DMS 273 (cell line): ENCODE measurements around the gene UGT1A9.
"Not testable (repeated sequence)": the region's sequence is repeated elsewhere in the genome, so short reads cannot be mapped to it uniquely, and the experiment has no call there.

Experiments
- DNase-seq: peaks from one replicate; lab custom pipeline; 2025; ENCODE audit not compliant: unreplicated experiment; lab: John Stamatoyannopoulos, UW

Gene UGT1A9

DNA sequence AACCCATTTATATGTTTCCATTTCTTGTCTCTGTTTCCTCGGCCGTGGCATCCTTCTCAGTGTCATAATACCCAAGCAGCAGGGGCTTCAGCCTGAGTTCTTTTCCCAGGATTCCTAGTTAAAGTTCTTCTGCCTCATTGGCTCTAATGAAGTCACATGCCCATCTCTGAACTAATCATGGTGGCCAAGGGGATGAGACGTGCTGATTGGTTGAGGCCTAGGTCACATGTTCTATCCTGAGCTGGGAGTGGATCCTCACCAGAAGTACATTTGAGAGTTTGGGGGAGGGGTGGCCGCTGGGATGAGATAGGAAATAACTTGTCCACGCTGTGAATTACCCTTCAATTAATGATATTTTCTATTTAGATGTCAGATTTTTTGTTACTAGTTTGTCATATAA lies 37.2 kb downstream of the UGT1A9 start:
- DNase-seq: no peak

DNA sequence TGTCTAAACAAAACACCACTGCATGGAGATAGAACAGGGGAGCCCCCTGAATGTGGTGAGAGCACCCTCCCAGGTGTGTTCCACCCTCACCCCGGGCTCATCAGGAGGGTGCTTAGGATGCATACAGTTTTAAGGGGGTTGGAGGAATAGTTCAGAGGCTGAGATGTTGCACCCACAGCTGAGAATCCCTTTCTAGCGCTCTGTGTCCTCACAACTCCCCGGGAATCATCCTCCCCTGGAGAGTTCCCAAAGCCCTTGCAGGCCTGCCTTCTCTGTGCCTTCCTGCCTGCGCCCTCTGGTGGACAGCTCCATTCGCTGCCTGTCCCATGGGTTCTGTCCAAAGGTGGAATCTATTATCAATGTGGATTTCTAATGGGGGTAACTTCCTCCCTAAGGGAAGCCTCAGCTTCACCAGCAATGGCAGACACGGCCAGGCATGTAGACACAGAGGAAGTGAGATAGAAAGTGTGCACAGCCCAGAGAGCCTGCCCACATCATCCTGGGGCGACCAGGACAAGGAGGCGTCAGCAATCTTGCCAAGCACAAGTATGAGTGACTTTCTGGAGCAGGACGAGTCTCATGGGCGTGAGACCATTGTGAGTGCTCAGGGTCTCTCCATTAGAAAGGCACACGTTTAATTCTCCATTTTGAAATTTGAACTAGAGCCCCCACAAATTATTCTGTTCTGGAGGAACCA lies 39.8 kb downstream of the UGT1A9 start:
- peak; percentile 87 for DNase-seq

GRCh38 chr2:233712611-233713261 lies 41.0 kb downstream of the UGT1A9 start, which contains the start of gene UGT1A5:
TSS of gene UGT1A5 (plus strand) at chr2:233712907. CDS start at chr2:233712992, 85 bp downstream.
- DNase-seq: no peak

DNA sequence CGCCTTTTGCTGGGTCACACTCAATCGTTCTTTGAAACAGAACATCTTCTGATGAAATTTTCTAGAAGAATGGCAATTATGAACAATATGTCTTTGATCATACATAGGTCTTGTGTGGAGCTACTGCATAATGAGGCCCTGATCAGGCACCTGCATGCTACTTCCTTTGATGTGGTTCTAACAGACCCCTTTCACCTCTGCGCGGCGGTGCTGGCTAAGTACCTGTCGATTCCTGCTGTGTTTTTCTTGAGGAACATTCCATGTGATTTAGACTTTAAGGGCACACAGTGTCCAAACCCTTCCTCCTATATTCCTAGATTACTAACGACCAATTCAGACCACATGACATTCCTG lies 41.5 kb downstream of the UGT1A9 start:
- no peak for DNase-seq

DNA sequence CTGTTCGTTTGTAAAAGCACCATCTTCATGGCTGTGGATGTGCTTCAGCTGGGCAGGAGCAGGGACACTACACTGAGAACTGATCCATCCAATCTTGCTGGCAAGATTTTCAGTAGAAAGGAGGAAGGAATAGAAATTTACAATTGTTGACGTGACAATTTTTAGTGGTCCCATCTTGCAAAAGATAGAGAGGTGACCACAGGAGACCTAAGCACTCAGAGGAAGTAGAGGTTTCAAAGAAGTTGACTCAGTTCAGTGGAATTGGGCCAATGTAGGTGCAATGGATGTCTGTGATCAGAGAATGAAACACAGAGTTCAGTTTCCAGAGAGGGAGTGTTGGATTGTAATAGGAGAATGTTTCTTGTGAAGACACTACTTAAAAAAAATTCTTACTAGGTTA lies 42.4 kb downstream of the UGT1A9 start:
- no peak for DNase-seq

- DNase-seq: no peak
These were observed 46.9 kb downstream of the UGT1A9 start, which contains the start of gene UGT1A4 for GRCh38 chr2:233718552-233718951. TSS of gene UGT1A4 (plus strand) at chr2:233718736. CDS start at chr2:233718821, 85 bp downstream.

DNA sequence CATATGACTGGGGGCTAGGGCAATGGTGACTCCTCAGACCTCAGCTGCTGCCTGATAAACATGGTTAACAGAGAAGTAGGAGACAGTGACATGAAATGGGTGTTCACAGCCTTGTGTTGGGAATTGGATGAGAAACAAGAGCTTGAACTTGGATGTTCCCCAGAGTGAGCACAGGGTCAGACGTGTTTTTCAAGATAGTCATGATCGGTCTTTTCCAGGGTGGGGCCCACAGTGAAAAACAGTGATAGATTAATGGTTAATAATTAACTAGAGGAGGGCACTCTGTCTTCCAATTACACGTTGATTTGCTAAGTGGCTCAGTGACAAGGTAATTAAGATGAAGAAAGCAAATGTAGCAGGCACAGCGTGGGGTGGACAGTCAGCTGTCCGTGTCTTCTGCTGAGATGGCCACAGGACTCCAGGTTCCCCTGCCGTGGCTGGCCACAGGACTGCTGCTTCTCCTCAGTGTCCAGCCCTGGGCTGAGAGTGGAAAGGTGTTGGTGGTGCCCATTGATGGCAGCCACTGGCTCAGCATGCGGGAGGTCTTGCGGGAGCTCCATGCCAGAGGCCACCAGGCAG lies 57.1 kb downstream of the UGT1A9 start, which contains the start of gene UGT1A3:
TSS of gene UGT1A3 (plus strand) at position 320 of the 579 bp plus-strand sequence. CDS start at position 405, 85 bp downstream.
- DNase-seq: no peak

GRCh38 chr2:233736868-233737653 lies 65.4 kb downstream of the UGT1A9 start:
- DNase-seq: not testable (repeated sequence)

GRCh38 chr2:233740870-233741269 lies 69.2 kb downstream of the UGT1A9 start:
- no peak for DNase-seq

- DNase-seq: no peak
These were observed 72.0 kb downstream of the UGT1A9 start for GRCh38 chr2:233743464-233744259.

DNA sequence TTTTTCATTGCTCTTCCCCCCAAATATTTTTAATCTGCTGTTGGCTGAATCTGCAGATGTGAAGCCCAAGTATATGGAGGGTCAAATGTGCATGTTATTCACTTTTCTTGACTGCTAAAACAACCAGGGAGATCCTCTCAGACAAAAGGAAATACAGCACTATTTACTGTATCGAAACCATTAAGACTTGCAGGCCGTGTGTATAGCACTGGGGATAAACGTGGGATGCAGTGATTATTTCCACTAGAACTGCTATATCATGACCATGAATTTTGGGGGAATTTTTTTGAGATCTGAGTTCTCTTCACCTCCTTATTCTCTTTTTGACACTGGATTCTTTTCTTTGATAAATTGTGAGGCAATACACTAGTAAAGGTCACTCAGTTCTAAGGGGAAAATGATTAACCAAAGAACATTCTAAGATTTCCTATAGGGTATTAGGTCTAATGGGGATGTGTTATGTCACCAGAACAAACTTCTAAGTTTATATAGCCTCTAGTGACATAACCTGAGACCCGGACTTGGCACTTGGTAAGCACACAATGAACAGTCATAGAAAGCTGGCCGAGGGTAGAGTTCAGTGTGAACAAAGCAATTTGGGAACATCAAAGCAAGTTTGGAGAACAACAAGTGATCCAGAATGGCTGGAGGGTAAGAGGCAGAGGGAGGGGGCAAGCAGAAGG lies 73.5 kb downstream of the UGT1A9 start:
- no peak for DNase-seq

GRCh38 chr2:233745838-233746237 lies 74.1 kb downstream of the UGT1A9 start:
- not testable (repeated sequence) for DNase-seq

- no peak for DNase-seq
These were observed 75.0 kb downstream of the UGT1A9 start for GRCh38 chr2:233746475-233747282.

DNA sequence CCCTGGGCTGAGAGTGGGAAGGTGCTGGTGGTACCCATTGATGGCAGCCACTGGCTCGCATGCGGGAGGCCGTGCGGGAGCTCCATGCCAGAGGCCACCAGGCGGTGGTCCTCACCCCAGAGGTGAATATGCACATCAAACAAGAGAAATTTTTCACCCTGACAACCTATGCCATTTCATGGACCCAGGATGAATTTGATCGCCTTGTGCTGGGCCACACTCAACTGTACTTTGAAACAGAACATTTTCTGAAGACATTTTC lies 75.5 kb downstream of the UGT1A9 start:
- no peak for DNase-seq

- not testable (repeated sequence) for DNase-seq
These were observed 79.0 kb downstream of the UGT1A9 start for GRCh38 chr2:233750689-233751088.

DNA sequence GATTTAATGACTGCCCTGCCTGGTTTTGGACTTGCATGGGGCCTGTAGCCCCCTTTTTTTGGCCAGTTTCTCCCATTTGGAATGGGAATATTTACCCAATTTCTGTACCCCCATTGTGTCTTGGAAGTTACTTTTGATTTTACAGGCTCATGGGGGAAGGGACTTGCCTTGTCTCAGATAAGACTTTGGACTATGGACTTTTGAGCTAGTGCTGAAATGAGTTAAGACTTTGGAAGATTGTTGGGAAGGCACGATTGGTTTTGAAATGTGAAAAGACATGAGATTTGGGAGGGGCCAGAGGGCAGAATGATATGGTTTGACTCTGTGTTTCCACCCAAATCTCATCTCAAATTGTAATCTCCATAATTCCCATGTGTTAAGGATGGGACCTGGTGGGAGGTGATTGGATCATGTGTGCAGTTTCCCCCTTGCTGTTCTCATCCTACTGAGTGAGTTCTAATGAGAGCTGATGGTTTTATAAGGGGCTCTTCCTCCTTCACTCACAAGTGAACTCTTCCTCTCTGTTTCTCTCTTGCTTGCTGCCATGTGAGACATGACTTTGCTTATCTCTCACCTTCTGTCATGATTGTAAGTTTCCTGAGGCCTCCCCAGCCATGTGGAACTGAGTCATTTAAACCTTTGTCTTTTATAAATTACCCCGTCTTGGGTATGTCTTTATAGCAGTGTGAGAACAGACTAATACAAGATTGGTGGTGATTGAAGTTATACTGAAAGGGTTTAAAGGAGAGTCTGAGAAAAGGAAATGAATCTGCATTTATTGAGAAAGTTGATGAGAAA lies 79.7 kb downstream of the UGT1A9 start:
- DNase-seq: not testable (repeated sequence)

- no peak for DNase-seq
These were observed 83.3 kb downstream of the UGT1A9 start for GRCh38 chr2:233754872-233755611.
